Osteoblast (primary cell): ENCODE data around the gene CYP2C19. TPM values are rescaled to one million over a fixed set of nuclear protein-coding genes. Genes with fewer than 3 reads are reported as not detected.
"Not testable (repeated sequence)": the region's sequence is repeated elsewhere in the genome, so short reads cannot be mapped to it uniquely, and the experiment has no call there.

Experiments
- DNase-seq: peaks from one replicate; pipeline ENCODE4 v3.0.0; 2011; ENCODE audit warnings: low spot score, mixed read lengths; ENCODE audit not compliant: insufficient read length; ENCODE audit errors: missing footprints
- H2AFZ ChIP-seq: 2 replicates; pipeline ENCODE4 v1.6.0; 2011; ENCODE audit warnings: mild to moderate bottlenecking, low read length
- H3K27ac ChIP-seq: 2 replicates; pipeline ENCODE4 v1.5.1; 2011; ENCODE audit warnings: mild to moderate bottlenecking, low read depth, low read length, moderate library complexity
- H3K27me3 ChIP-seq: 2 replicates; pipeline ENCODE4 v1.6.0; 2012; ENCODE audit warnings: mild to moderate bottlenecking, control low read depth, inconsistent platforms, low read length, moderate library complexity; ENCODE audit not compliant: insufficient read depth
- H3K36me3 ChIP-seq: 2 replicates; pipeline ENCODE4 v1.5.1; 2011; ENCODE audit warnings: mild to moderate bottlenecking, low read length, control low read depth, moderate library complexity; ENCODE audit not compliant: insufficient read depth
- H3K4me1 ChIP-seq: 2 replicates; pipeline ENCODE4 v1.5.1; 2011; ENCODE audit warnings: mild to moderate bottlenecking, low read length, control low read depth, moderate library complexity; ENCODE audit not compliant: insufficient read depth
- H3K4me2 ChIP-seq: 2 replicates; pipeline ENCODE4 v1.6.0; 2011; ENCODE audit warnings: mild to moderate bottlenecking, low read length; ENCODE audit not compliant: insufficient read depth
- H3K4me3 ChIP-seq: fragments of 200-600 bp; sonication (generic); 3 replicates; pipeline ENCODE4 v1.5.1; 2012; ENCODE audit warnings: mild to moderate bottlenecking, low read length, inconsistent platforms; ENCODE audit not compliant: insufficient read depth
- H3K79me2 ChIP-seq: 2 replicates; pipeline ENCODE4 v1.6.0; 2012; ENCODE audit warnings: mild to moderate bottlenecking, low read length, control low read depth, inconsistent platforms; ENCODE audit not compliant: insufficient read depth
- H3K9me3 ChIP-seq: 2 replicates; pipeline ENCODE4 v1.5.1; 2011; ENCODE audit warnings: low read depth, low read length, control low read depth
- H4K20me1 ChIP-seq: 2 replicates; pipeline ENCODE4 v1.6.0; 2012; ENCODE audit warnings: mild to moderate bottlenecking, low read length, control low read depth; ENCODE audit not compliant: insufficient read depth
- total RNA-seq: library from RNA; depleted of rRNA; stranded (reverse); fragments of >200 nt; gene quantifications from 2 replicates; pipeline ENCODE4 v1.2.3, GENCODE V29; 2012
- TF ChIP-seq, protein P1 (sequence below): IDR thresholded peaks from 2 replicates; pipeline ENCODE4 v1.5.1; 2011; ENCODE audit warnings: mild to moderate bottlenecking, low read depth, low read length, moderate library complexity; ENCODE audit errors: extremely low read depth

CYP2C19 gene
- total RNA-seq, 1 donor = not detected

DNA sequence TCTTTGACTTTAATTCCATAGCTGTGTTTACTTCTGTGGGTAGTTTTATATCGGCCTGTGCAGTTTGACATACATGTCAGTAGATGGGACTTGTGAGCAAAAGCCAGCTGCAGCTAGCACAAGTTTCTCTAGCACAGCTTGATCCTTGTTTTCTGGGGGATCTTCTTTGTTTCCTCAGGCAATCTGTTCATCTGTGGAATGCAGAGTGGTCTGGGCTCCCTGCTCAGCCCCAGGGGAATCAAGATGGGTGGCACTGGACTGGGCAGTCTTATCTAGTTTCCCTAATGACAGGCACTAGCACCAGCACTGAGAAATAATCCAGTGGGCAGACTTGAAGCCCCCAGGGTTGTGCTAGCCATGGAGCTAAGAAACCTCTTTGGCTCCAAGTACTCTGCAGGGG lies 40.8 kb downstream of the CYP2C19 start:
- no peak overlapping the region for H3K4me2 ChIP-seq
- H3K27me3 ChIP-seq = no peaks in the 10 kb centered on the region
- no peak overlapping the region for H2AFZ ChIP-seq
- H3K27ac ChIP-seq = no peak overlapping the region
- no peak for DNase-seq
- no peaks in the 10 kb centered on the region for H3K79me2 ChIP-seq
- no peak overlapping the region for H3K4me3 ChIP-seq
- no peaks in the 10 kb centered on the region for H3K36me3 ChIP-seq
- no peaks in the 10 kb centered on the region for H3K4me1 ChIP-seq
- no peaks in the 10 kb centered on the region for H3K9me3 ChIP-seq
- no peaks in the 10 kb centered on the region for H4K20me1 ChIP-seq
- TF ChIP-seq, protein P1, sequence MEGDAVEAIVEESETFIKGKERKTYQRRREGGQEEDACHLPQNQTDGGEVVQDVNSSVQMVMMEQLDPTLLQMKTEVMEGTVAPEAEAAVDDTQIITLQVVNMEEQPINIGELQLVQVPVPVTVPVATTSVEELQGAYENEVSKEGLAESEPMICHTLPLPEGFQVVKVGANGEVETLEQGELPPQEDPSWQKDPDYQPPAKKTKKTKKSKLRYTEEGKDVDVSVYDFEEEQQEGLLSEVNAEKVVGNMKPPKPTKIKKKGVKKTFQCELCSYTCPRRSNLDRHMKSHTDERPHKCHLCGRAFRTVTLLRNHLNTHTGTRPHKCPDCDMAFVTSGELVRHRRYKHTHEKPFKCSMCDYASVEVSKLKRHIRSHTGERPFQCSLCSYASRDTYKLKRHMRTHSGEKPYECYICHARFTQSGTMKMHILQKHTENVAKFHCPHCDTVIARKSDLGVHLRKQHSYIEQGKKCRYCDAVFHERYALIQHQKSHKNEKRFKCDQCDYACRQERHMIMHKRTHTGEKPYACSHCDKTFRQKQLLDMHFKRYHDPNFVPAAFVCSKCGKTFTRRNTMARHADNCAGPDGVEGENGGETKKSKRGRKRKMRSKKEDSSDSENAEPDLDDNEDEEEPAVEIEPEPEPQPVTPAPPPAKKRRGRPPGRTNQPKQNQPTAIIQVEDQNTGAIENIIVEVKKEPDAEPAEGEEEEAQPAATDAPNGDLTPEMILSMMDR = no peak

- not testable (repeated sequence) for H3K27me3 ChIP-seq, H3K4me2 ChIP-seq, H3K36me3 ChIP-seq, H4K20me1 ChIP-seq, H2AFZ ChIP-seq, H3K4me3 ChIP-seq, H3K9me3 ChIP-seq, H3K4me1 ChIP-seq, DNase-seq, H3K27ac ChIP-seq, H3K79me2 ChIP-seq
These were observed 67.5 kb downstream of the CYP2C19 start for GRCh38 chr10:94830025-94830424.

DNA sequence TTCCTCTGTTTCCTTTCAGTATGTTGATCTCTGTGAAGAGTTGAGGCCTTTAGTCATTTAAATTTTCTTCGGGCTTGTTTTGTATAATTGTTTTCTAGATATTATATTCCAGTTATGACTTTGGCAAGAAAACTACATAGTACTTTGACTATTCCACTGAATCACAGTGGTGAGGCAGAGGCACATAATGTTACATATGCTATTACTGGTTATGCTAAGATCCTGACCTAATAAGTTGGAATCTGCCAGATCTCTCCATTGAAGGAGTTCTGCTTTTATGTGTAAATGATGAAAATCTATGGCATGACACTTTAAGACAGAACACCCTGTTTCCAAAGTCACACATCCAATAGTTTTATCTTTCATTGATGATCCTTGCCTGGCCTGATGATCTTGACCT lies 83.7 kb downstream of the CYP2C19 start:
- Histone ChIP-seq H4K20me1 (no peaks in the 10 kb centered on the region), H3K4me3 (no peak overlapping the region), H3K36me3 (no peaks in the 10 kb centered on the region), H3K9me3 (no peaks in the 10 kb centered on the region), H3K27ac (no peak overlapping the region), H3K4me2 (no peak overlapping the region), H3K79me2 (no peaks in the 10 kb centered on the region), H2AFZ (no peak overlapping the region), H3K27me3 (no peaks in the 10 kb centered on the region), H3K4me1 (no peaks in the 10 kb centered on the region)
- TF ChIP-seq, protein P1 = no peak
- no peak for DNase-seq

- H3K79me2 ChIP-seq = no peaks in the 10 kb centered on the region
- H3K9me3 ChIP-seq = no peaks in the 10 kb centered on the region
- no peak for DNase-seq
- H3K4me2 ChIP-seq = no peak overlapping the region
- H3K4me3 ChIP-seq = no peak overlapping the region
- H3K4me1 ChIP-seq = no peaks in the 10 kb centered on the region
- no peak overlapping the region for H3K27ac ChIP-seq
- no peaks in the 10 kb centered on the region for H3K36me3 ChIP-seq
- no peaks in the 10 kb centered on the region for H4K20me1 ChIP-seq
- TF ChIP-seq, protein P1 = no peak
- no peak overlapping the region for H2AFZ ChIP-seq
- no peaks in the 10 kb centered on the region for H3K27me3 ChIP-seq
These were observed 88.3 kb downstream of the CYP2C19 start for GRCh38 chr10:94850766-94851165.

DNA sequence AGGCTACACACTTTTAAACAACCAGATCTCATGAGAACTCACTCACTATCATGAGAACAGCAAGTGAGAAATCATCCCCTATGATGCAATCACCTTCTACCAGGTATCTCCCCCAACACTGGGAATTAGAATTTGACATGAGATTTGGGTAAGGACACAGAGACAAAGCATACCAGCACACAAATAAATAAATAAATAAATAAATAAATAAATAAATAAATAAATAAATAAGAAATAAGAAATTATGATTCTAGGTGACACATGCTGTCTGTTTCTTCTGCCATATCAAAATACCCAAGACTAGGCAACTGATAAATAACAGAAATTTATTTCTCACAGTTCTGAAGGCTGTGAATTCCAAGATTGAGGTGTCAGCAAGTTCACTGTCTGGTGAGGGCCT lies 88.8 kb downstream of the CYP2C19 start:
- Histone ChIP-seq H3K4me1 (no peaks in the 10 kb centered on the region), H3K27me3 (no peaks in the 10 kb centered on the region), H2AFZ (no peak overlapping the region), H3K4me2 (no peak overlapping the region), H3K36me3 (no peaks in the 10 kb centered on the region), H3K79me2 (no peaks in the 10 kb centered on the region), H3K27ac (no peak overlapping the region), H4K20me1 (no peaks in the 10 kb centered on the region), H3K9me3 (no peaks in the 10 kb centered on the region), H3K4me3 (no peak overlapping the region)
- TF ChIP-seq, protein P1 = no peak
- no peak for DNase-seq
